H1 (cell line): ENCODE results near the gene PRRG1. TPM values are rescaled to one million over a fixed set of nuclear protein-coding genes. Genes with fewer than 3 reads are reported as not detected.

ENCODE experiments used
- CTCF ChIA-PET: fragments of 300-600 bp; sonication (Branson Sonifier 250); formaldehyde crosslinking; loops from one replicate; lab custom pipeline; 2021; ENCODE audit not compliant: partially characterized antibody; lab: Charles Lee
- POLR2A ChIA-PET: fragments of 300-600 bp; sonication (Branson Sonifier 250); formaldehyde crosslinking; loops from one replicate; lab custom pipeline; 2021; ENCODE audit warnings: inconsistent platforms; ENCODE audit not compliant: partially characterized antibody; lab: Charles Lee
- DNase-seq, 2 experiments: peaks; one replicate each; pipeline versions ENCODE4 v3.0.0 to v3.0.0-alpha.2; 2010 to 2022; ENCODE audit warnings: low spot score in 2 of 2, low read depth in 1 of 2, mixed read lengths in 1 of 2
- FAIRE-seq: peaks from 2 replicates; lab custom pipeline; 2011; peaks lifted over from hg19 to GRCh38; lab: Jason Lieb, UNC
- H2AFZ ChIP-seq: 2 replicates; pipeline ENCODE4 v1.8.1; 2012; ENCODE audit warnings: low read length, inconsistent platforms
- H2AK5ac ChIP-seq: 2 replicates; pipeline ENCODE4 v1.6.1; 2013; ENCODE audit warnings: low read depth, low read length
- H2BK120ac ChIP-seq: replicated peaks from 2 replicates; pipeline ENCODE3; 2013; ENCODE audit warnings: low read depth, low read length, inconsistent platforms
- H2BK12ac ChIP-seq: 2 replicates; pipeline ENCODE4 v1.6.1; 2013; ENCODE audit warnings: low read depth, low read length
- H2BK15ac ChIP-seq: 2 replicates; pipeline ENCODE4 v1.6.1; 2013; ENCODE audit warnings: low read length
- H2BK20ac ChIP-seq: 2 replicates; pipeline ENCODE4 v1.6.1; 2013; ENCODE audit warnings: low read length
- H2BK5ac ChIP-seq: 2 replicates; pipeline ENCODE4 v1.6.1; 2013; ENCODE audit warnings: low read depth, low read length
- H3K14ac ChIP-seq: 2 replicates; pipeline ENCODE4 v1.6.1; 2013; ENCODE audit warnings: inconsistent platforms; ENCODE audit not compliant: insufficient read length
- H3K18ac ChIP-seq: 2 replicates; pipeline ENCODE4 v1.6.1; 2013; ENCODE audit warnings: low read length; ENCODE audit errors: extremely low read depth
- H3K23ac ChIP-seq: 2 replicates; pipeline ENCODE4 v1.6.1; 2013; ENCODE audit warnings: inconsistent platforms; ENCODE audit not compliant: insufficient read length
- H3K23me2 ChIP-seq: 2 replicates; pipeline ENCODE4 v1.6.1; 2013; ENCODE audit warnings: low read depth, low read length
- H3K27ac ChIP-seq: 2 replicates; pipeline ENCODE4 v1.6.1; 2011; ENCODE audit warnings: low read depth, low read length, inconsistent platforms
- H3K27me3 ChIP-seq, 4 experiments: replicated peaks in 1 of 4; 1 replicate in 1 of 4; 2 replicates in 3 of 4; pipeline versions ENCODE4 v1.6.1 to v1.8.1; 2011 to 2013; ENCODE audit warnings: low read length in 3 of 4, mild to moderate bottlenecking in 3 of 4, inconsistent platforms in 2 of 4, mixed read lengths in 2 of 4, moderate library complexity in 1 of 4; ENCODE audit not compliant: control insufficient read depth in 3 of 4, insufficient read depth in 3 of 4; ENCODE audit errors: extremely low read depth in 1 of 4
- H3K36me3 ChIP-seq, 4 experiments: 2 replicates each; pipeline versions ENCODE4 v1.6.1 to v1.8.1; 2011 to 2013; ENCODE audit warnings: mild to moderate bottlenecking in 4 of 4, low read length in 3 of 4, moderate library complexity in 2 of 4, control low read depth in 1 of 4, inconsistent platforms in 1 of 4; ENCODE audit not compliant: insufficient read depth in 4 of 4, control insufficient read depth in 2 of 4
- H3K4ac ChIP-seq: replicated peaks from 2 replicates; pipeline ENCODE3; 2013; ENCODE audit warnings: low read length, low read depth, mixed read lengths, inconsistent platforms; ENCODE audit not compliant: insufficient read length
- H3K4me1 ChIP-seq, 4 experiments: replicated peaks in 1 of 4; 1 replicate in 1 of 4; 2 replicates in 3 of 4; pipeline versions ENCODE4 v1.6.1 to v1.8.1; 2011 to 2013; ENCODE audit warnings: low read length in 3 of 4, inconsistent platforms in 2 of 4, mixed read lengths in 1 of 4; ENCODE audit not compliant: insufficient read depth in 4 of 4, control insufficient read depth in 3 of 4
- H3K4me2 ChIP-seq, 2 experiments: 2 replicates each; pipeline versions ENCODE4 v1.6.1 to v1.8.1; 2011 to 2013; ENCODE audit warnings: low read depth in 2 of 2, low read length in 2 of 2, control low read depth in 1 of 2, inconsistent platforms in 1 of 2, mild to moderate bottlenecking in 1 of 2; ENCODE audit not compliant: insufficient read depth in 1 of 2
- H3K4me3 ChIP-seq, 4 experiments: fragments of 200-600, 300-600 bp in 1 of 4; sonication (generic), shearing (Covaris generic), sonication (Bioruptor Twin) in 1 of 4; 2 replicates each; pipeline versions ENCODE4 v1.5.1 to v1.8.1; 2011 to 2016; ENCODE audit warnings: low read length in 4 of 4, low read depth in 3 of 4, control low read depth in 2 of 4, inconsistent platforms in 2 of 4, mild to moderate bottlenecking in 2 of 4, mixed read lengths in 1 of 4, moderate library complexity in 1 of 4; ENCODE audit not compliant: insufficient read depth in 2 of 4; ENCODE audit errors: extremely low read depth in 1 of 4
- H3K56ac ChIP-seq: replicated peaks from 2 replicates; pipeline ENCODE3; 2013; ENCODE audit warnings: low read depth, mild to moderate bottlenecking, mixed read lengths, low read length, inconsistent platforms; ENCODE audit not compliant: insufficient read length
- H3K79me1 ChIP-seq: 2 replicates; pipeline ENCODE4 v1.6.1; 2013; ENCODE audit warnings: low read depth, low read length, control low read depth
- H3K79me2 ChIP-seq, 2 experiments: 2 replicates each; pipeline versions ENCODE4 v1.6.1 to v1.8.1; 2012 to 2013; ENCODE audit warnings: low read length in 2 of 2, mild to moderate bottlenecking in 2 of 2, inconsistent platforms in 1 of 2; ENCODE audit not compliant: insufficient read depth in 2 of 2, control insufficient read depth in 1 of 2
- H3K9ac ChIP-seq, 4 experiments: replicated peaks in 1 of 4; 1 replicate in 1 of 4; 2 replicates in 3 of 4; pipeline versions ENCODE4 v1.6.1 to v1.8.1; 2011 to 2013; ENCODE audit warnings: low read depth in 3 of 4, low read length in 3 of 4, control low read depth in 2 of 4, mild to moderate bottlenecking in 2 of 4, moderate library complexity in 2 of 4, inconsistent platforms in 1 of 4; ENCODE audit errors: extremely low read depth in 1 of 4
- H3K9me3 ChIP-seq, 2 experiments: 2 replicates each; pipeline versions ENCODE4 v1.6.1 to v1.8.1; 2012 to 2013; ENCODE audit warnings: mild to moderate bottlenecking in 2 of 2, moderate library complexity in 2 of 2, control low read depth in 1 of 2, inconsistent platforms in 1 of 2, low read depth in 1 of 2, low read length in 1 of 2, mixed read lengths in 1 of 2; ENCODE audit not compliant: insufficient read depth in 2 of 2
- H4K20me1 ChIP-seq, 2 experiments: replicated peaks in 1 of 2; 2 replicates each; pipeline versions ENCODE3 to v1.8.1; 2011 to 2013; ENCODE audit warnings: inconsistent platforms in 2 of 2, low read length in 2 of 2, mild to moderate bottlenecking in 1 of 2; ENCODE audit not compliant: insufficient read depth in 2 of 2, control insufficient read depth in 1 of 2
- H4K5ac ChIP-seq: 2 replicates; pipeline ENCODE4 v1.6.1; 2013; ENCODE audit warnings: low read length, low read depth, mixed read lengths, inconsistent platforms; ENCODE audit not compliant: insufficient read length
- H4K8ac ChIP-seq: 2 replicates; pipeline ENCODE4 v1.8.0; 2013; ENCODE audit warnings: mild to moderate bottlenecking, moderate library complexity, low read length, inconsistent platforms; ENCODE audit not compliant: insufficient read depth; ENCODE audit errors: extremely low read depth
- H4K91ac ChIP-seq: replicated peaks from 2 replicates; pipeline ENCODE3; 2013; ENCODE audit warnings: low read length, mixed read lengths, inconsistent platforms; ENCODE audit not compliant: insufficient read length
- CEBPB ChIP-seq: IDR thresholded peaks from 2 replicates; pipeline ENCODE4 v1.6.1; 2012; ENCODE audit warnings: low read depth, low read length
- CTBP2 ChIP-seq: IDR thresholded peaks from 2 replicates; pipeline ENCODE4 v1.7.0; 2011; ENCODE audit warnings: borderline replicate concordance, mild to moderate bottlenecking, moderate library complexity, mixed read lengths, low read length; ENCODE audit not compliant: insufficient read depth, insufficient read length
- TBP ChIP-seq: IDR thresholded peaks from 2 replicates; pipeline ENCODE4 v1.6.1; 2011; ENCODE audit warnings: low read depth, low read length, improper control_type of control experiment
- TEAD4 ChIP-seq: IDR thresholded peaks from 2 replicates; pipeline ENCODE4 v1.6.1; 2012; ENCODE audit warnings: low read depth, low read length, inconsistent platforms, mixed read lengths
- WGBS, 2 experiments: shearing (Covaris generic) in 1 of 2; methylation state at CpG; one replicate each; pipeline versions ENCODE4 v1.1.6 to v1.1.7; 2013 to 2015; ENCODE audit warnings: low lambda C conversion rate in 2 of 2, mixed read lengths in 2 of 2, inconsistent platforms in 1 of 2, low coverage in 1 of 2, missing lambda C conversion rate in 1 of 2; ENCODE audit not compliant: insufficient replicate concordance in 2 of 2, insufficient coverage in 1 of 2, insufficient read length in 1 of 2; ENCODE audit errors: extremely low coverage in 1 of 2, missing lambda C conversion rate in 1 of 2; 5-methylcytosine and 5-hydroxymethylcytosine counted together
- polyA plus RNA-seq, 7 experiments: library from polyadenylated mRNA; depleted of rRNA in 3 of 7; stranded (reverse) in 5 of 7; unstranded in 2 of 7; fragments of >200 nt in 5 of 7; fragments of 200-250 nt in 2 of 7; gene quantifications; 1 replicate in 5 of 7; 2 replicates in 1 of 7; 4 replicates in 1 of 7; pipeline versions ENCODE4 v1.2.1 to v1.2.3, GENCODE V29; 2011 to 2013; ENCODE audit warnings: missing spikeins in 2 of 7, mixed read lengths in 2 of 7
- total RNA-seq: library from RNA; stranded (reverse); fragmentation: NEBNext Ultra II Directional; extraction: Animal tissue kit (Norgen Biotek cat#: 25700); gene quantifications from 2 replicates; pipeline ENCODE4 v1.2.1, GENCODE V29; 2021

Gene PRRG1
- total and polyA plus RNA-seq, 2 of the 8 experiments (the other 6 are each of a cell fraction or from before 2014, with no cell fraction given), result 10.2 to 10.5 TPM

- no peak overlapping the region for H4K8ac ChIP-seq
- H2BK20ac ChIP-seq, result no peak overlapping the region
- 100% methylated on average over 1 of the region's 1 CpG; no CpG with 5 or more reads in 1 of the 2 experiments for WGBS, 2 experiments
- no peak overlapping the region for H3K4me3 ChIP-seq
- CTCF ChIA-PET, result no interaction called here
- no peak overlapping the region for H3K23ac ChIP-seq
- no peaks in the 10 kb centered on the region for H3K79me1 ChIP-seq
- H2AK5ac ChIP-seq, result no peak overlapping the region
- H3K9me3 ChIP-seq, result no peaks in the 10 kb centered on the region
- no peak overlapping the region for H2BK12ac ChIP-seq
- no peaks in the 10 kb centered on the region for H3K79me2 ChIP-seq
- DNase-seq, result no peak
- no peaks in the 10 kb centered on the region for H3K27me3 ChIP-seq
- H3K14ac ChIP-seq, result no peak overlapping the region
- no peaks in the 10 kb centered on the region for H3K36me3 ChIP-seq
- H2AFZ ChIP-seq, result no peak overlapping the region
- no peak overlapping the region for H3K9ac ChIP-seq
- H3K4me1 ChIP-seq, result no peaks in the 10 kb centered on the region
- H2BK120ac ChIP-seq, result no peak overlapping the region
- no peak overlapping the region for H4K5ac ChIP-seq
- H3K23me2 ChIP-seq, result no peaks in the 10 kb centered on the region
- POLR2A ChIA-PET, result no interaction called here
- TF ChIP-seq TEAD4, result no peak
- no peak for TF ChIP-seq CEBPB
- no peak for TF ChIP-seq TBP
- TF ChIP-seq CTBP2, result no peak
- no peak for FAIRE-seq
- no peak overlapping the region for H2BK15ac ChIP-seq
- no peak overlapping the region for H3K4me2 ChIP-seq
- H4K20me1 ChIP-seq, result no peaks in the 10 kb centered on the region
- H4K91ac ChIP-seq, result no peak overlapping the region
- no peak overlapping the region for H3K18ac ChIP-seq
- no peak overlapping the region for H3K27ac ChIP-seq
- no peak overlapping the region for H3K4ac ChIP-seq
- H2BK5ac ChIP-seq, result no peak overlapping the region
- no peak overlapping the region for H3K56ac ChIP-seq
Measured at GRCh38 chrX:37434362-37434761, 85.2 kb downstream of the PRRG1 start.
